ENCODE measurements around the gene TBRG4. TPM values are rescaled to one million over a fixed set of nuclear protein-coding genes. Genes with fewer than 3 reads are reported as not detected.
"Not testable (repeated sequence)": the region's sequence is repeated elsewhere in the genome, so short reads cannot be mapped to it uniquely, and the experiment has no call there.

The TBRG4 gene
- total RNA-seq, 1 donor from 2014 or later: 82.2 TPM

DNA sequence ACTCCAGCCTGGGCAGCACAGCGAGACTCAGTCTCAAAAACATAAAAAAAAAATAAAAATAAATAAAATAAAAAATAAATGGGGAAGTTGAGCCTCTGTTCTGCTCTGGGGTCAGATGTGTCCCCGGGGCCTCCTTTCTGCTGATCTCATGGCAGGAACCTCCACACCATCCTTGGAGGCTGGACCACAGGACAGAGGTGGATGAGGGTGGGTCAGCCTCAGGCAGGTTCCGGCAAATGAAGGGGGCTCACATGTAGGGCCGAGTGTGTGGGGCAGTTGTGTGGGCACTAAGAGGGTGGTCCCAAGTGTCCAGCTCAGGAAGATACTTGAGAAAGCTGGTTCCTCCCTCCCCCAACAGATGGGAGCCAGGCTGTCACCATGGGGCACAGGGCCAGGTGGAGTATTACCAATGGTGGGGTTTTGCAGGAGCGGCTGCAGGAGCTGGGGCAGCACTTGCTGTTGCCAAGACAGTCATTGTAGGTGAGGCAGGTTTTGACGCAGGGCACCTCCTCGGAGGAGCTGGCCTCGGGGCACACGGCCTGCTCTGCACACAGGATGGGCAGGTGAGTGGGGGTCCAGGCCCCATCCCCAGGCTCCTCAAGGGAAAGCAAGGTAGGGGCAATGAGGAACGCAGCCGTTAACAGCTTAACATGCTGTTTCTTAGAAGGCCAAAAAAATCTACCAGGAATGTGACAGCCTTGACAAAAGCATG is 13.9 kb upstream of the TBRG4 start:
- ATAC-seq (ENCODE audit: poor library complexity) (no peak), DNase-seq (no peak)
- intact Hi-C loops (cut with DNase I): no loop called here

DNA sequence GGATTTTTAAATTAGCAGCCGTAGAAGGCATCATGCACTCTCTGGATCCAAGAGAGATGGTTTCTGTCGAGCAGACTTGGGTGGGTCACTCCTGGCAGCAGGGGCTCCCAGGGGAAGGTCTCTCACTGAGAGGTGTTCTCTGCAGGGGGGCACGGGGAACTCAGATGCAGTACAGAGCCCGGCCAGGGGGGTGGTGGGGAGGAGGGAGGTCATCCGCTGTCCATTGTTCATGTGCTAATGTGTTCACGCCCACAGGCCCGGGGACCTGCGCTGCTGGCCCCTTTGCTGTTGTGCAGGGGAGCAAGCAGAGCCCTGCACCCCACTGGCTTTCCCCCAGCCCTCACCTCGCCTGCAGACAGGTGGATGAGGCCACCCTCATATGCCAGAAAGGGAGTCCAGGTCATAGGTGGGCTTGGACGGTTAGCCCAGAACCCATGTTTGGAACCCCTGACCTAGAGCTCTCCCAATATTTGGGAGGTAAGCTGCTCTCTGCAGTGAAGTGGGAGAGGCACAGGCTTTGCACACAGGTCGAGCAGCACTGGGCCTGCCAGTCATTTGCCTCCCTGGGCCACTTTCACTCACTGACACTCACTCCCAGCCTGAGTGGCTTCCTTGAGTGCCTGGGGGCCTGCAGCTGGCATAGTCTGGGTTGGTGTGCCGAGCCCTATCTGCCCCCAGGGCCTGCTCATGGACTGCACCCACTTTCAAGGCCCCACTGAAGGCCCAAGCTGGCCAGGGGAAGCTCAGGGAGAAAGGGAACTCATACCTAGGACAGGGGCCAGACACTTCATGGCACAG is 12.6 kb upstream of the TBRG4 start:
- DNase-seq (no peak), ATAC-seq (ENCODE audit: poor library complexity) (no peak)
- intact Hi-C loops (cut with DNase I): loop anchor here (5.0 kb wide), 1 partner anchor 157 kb away; no protein-coding TSS in a partner anchor

DNA sequence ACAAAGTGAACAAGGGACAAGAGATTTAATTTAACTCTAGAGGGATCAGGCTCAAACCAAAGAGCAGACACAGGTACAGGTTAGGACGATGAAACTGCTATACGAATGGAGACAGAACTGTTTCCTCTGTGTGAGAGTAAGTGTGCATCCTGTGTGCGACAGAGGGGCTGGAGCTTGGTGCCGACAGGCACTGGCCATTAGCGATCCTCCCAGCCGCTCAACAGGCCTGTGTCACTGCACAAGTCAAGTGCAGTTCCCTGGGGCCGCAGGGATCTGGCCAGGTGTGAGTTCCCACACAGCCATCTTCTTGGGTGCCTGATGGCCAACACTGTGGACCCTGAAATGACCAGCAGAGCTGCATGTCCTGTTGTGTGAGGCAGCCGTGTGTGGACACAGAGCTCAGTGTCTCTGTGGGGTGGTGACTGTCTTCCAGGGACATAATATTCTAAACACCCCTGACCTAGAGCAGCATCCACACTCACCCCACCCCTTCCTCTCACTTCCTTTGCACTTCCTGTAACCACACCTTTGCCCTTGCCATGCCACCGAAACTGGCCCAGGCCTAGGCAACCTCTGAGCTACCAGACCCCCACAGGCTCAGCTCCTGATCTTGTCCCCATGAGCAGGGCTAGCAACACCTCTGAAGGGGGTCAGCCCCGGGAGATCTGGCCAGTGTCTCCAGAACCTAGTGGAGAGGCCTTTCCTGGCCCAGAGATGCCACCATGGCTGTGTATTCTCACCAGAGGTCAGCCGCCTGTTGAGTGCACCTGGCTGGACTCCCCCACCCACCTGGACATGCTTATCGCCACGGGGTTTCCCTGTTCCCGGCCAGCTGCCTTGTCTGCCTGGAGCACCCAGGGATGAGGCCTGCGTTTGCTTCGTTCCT is 11.7 kb upstream of the TBRG4 start:
- intact Hi-C loops (cut with DNase I): loop anchor here (5.0 kb wide), 1 partner anchor 156 kb away; no protein-coding TSS in a partner anchor
- no peak for ATAC-seq (ENCODE audit: poor library complexity)
- DNase-seq: no peak

DNA sequence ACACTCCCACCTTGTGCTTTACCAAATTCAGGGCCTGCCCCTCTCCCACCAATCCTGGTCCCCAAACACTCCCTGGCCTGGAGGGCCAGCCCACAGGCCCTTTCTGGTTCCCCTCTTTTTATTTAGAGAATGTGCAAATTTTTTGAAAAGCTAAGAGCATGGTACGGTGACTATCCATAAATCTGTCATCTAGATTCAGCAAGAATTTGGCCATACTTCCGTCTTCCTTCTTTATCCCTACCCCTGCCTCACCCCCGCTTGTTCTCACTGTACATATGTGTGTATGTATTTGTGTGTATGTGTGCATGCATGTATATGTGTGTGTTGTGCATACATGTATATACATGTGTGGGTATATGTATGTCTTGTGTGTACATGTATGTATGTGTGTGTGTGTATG is 8.1 kb upstream of the TBRG4 start:
- DNase-seq (no peak), ATAC-seq (ENCODE audit: poor library complexity) (no peak)
- intact Hi-C loops (cut with DNase I): no loop called here

DNA sequence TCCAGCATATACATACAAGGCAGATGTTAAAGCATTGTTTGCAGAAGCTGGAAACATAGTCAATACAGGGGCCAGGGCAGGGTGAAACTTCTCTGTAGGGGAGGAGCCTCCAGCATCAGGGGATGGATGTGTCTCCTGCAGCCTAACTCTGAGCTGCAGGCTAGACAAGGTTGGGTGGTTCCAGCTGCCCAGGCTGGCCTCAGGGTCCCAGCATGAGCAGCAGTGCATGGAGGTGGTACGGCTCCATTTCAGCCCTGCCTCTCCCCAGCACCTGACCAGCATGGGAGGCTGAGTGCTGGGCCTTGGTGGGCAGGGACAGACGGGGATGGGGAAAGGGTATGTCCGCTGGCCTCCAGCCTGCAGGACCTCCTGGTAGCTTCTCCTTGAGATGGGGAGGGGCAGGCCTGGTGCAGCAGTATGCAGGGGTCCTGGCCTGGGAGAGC is 7.4 kb upstream of the TBRG4 start:
- ATAC-seq (ENCODE audit: poor library complexity): no peak
- intact Hi-C loops (cut with DNase I): no loop called here

DNA sequence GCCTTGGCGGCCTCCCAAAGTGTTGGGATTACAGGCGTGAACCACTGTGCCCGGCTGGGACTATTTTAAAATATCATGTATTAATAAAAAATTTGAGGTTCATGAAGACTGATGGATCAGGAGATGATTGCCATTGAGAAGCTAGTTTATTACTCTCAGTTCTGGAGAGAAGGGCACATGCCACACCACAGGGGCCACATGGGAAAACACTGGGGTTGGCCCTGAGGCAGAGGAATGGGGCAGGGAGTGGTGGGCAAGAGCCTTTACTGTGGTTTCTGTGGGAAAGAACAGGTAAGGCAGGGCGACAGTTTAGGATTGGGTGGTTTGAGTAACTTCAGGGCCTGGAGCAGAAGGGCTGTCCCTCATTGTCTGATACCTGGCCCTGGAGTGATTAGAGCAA is 6.8 kb upstream of the TBRG4 start:
- intact Hi-C loops (cut with DNase I): no loop called here
- DNase-seq: no peak
- no peak for ATAC-seq (ENCODE audit: poor library complexity)

More for the DNA sequence above, 7.4 kb upstream of the TBRG4 start:
- DNase-seq: no peak

DNA sequence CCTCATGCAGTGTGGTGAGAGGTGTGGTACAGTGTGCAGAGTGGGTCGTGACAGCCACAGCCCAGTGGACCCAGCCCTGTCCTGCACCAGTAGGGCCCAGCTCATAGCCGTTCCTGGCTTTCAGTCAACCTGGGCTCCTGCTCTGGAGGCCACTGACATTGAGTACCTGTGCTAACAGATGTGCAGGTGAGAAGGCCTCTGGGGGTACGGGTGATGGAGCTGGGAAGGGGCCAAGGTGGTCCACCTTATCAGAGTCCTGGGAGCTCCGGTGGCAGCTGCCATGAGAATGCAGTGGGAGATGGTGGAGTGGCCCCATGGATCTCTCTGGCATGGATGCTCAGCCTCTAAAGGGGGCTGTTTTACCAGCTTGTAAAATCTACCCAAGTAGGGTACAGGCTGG is 6.1 kb upstream of the TBRG4 start:
- ATAC-seq (ENCODE audit: poor library complexity): no peak
- intact Hi-C loops (cut with DNase I): no loop called here
- no peak for DNase-seq

DNA sequence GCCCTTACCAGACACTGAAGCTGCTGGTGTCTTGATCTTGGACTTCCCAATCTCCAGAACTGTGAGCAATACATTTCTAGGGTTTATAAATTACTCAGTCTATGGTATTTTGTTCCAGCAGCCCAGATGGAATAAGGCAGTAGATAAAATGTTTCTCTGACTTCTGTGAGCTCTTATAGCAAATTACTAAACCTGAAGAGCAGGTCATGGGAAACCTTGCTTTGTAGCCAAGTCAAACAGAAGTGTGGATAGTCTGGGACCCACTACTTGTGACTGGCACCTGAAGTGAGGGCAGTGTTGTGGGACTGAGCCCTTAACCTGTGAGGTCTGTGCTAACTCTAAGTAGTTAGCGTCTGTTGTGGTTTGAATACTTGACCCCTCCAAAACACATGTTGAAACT is 4.6 kb upstream of the TBRG4 start:
- no peak for DNase-seq
- intact Hi-C loops (cut with DNase I): no loop called here
- ATAC-seq (ENCODE audit: poor library complexity): no peak

DNA sequence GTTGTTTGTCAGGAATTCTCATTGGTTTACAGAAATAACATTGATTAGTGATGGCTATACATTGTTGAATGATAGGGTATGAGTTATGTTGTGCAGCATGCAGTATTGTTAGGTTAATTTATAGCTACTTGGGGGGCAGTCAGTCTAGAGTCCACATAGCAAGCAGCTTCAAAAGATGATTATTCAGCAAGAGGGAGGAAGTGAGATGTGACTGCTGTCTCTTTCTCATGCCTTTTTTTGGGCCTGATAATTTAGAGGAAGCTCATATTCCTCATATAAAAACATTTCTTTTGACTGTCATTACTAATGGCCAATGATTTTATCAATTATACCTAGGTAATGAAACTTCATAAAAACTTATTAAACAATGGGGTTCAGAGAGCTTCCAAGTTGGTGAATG is 3.4 kb upstream of the TBRG4 start:
- intact Hi-C loops (cut with DNase I): no loop called here
- ATAC-seq (ENCODE audit: poor library complexity): no peak
- DNase-seq: no peak

DNA sequence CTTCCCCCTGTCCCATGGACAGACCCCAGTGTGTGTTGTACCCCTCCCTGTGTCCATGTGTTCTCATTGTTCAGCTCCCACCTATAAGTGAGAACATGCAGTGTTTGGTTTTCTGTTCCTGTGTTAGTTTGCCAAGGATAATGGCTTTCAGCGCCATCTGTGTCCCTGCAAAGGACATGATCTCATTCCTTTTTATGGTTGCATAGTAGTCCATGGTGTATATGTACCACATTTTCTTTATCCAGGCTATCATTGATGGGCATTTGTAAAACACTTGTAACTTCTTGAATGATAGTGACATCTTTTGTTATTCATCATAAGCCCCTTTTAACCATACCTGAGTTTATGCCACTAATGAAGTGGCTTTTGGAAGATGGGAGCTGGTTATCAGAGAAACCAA is 2.8 kb upstream of the TBRG4 start:
- intact Hi-C loops (cut with DNase I); DNase-seq; ATAC-seq (ENCODE audit: poor library complexity): not testable (repeated sequence)

DNA sequence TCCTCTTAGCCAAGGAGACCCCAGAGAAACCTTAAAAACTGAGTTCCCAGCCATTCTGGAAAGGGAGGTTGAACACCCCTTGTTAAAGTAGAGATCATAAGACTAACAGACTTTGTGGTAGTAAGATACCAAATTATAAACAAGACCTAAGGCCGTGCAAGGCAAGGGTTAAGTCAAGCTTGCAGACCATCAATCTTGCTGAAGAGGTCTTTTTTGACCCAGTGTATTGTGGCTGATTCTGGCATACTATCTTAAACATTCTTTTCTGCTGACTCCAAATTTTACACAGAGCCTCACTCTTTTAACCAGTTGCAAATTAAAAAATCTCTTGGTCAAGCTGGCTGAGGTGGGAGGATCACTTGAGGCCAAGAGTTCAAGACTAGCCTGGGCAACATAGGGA is 1.2 kb upstream of the TBRG4 start:
- no peak for ATAC-seq (ENCODE audit: poor library complexity)
- no peak for DNase-seq
- intact Hi-C loops (cut with DNase I): no loop called here

DNA sequence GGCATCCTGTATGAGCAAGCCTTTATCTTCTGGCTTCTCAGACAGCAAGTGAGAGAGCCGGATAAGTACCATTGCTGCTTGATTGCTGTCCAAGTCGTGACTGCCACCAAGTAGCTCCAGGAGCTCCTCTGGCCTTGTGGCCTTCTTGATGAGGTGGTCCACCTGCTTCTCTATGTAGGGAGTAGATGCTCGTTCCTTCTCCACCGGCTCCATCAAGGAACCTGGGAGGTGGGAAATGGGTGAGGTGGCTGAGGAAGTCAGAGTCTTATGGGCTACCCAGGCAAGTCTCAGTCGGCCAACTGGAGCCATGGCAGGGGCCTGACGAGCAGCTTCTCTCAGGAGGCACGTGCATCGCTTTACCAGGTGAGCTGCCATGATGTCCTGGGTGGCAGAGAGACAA is 2.6 kb downstream of the TBRG4 start:
- DNase-seq (peak; percentile 21), ATAC-seq (ENCODE audit: poor library complexity) (no peak)
- intact Hi-C loops (cut with DNase I): loop anchor here (5.0 kb wide), 1 partner anchor 107 kb away; the partner anchor contains the start of gene CCM2

DNA sequence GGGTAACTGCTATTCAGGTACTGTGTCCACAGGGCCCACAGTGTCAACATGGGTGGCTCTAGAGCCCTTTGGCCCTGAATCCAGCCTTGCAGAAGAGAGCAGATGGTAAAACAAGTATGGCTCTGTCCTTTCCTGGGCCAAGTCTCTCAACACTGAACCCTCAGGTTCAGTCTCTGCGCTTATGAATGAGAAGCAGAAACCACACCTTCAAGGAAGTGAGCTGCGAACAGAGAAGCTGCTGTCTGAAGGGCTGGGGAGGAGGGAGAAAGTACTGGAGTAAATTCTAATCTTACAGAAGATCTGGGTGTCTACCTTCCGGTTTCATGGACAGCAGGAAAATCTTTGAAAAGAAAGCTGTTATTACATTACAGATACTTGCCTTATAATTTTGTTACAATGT is 4.1 kb downstream of the TBRG4 start:
- ATAC-seq (ENCODE audit: poor library complexity) (no peak), DNase-seq (no peak)
- intact Hi-C loops (cut with DNase I): loop anchor here (5.0 kb wide), 1 partner anchor 105 kb away; the partner anchor contains the start of gene CCM2

DNA sequence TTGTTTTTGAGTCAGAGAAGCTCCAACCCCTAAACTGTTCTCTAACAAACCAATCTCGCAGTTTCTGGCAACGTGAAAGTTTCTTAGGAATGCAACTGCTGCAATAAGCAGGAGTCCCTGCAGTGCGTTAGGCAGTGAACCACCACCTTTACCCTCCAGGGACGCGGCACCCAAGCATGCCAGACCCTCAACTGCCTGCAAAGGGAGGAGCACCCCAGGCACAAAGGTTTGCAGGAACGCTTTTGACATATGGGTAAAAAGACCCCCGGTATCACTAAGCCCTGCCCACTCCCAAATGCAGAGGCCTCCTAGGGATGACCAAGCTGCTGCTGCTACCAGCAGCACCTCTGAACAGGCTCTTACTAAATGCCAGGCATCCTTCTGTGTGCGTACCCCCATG is 4.7 kb downstream of the TBRG4 start:
- intact Hi-C loops (cut with DNase I): loop anchor here (5.0 kb wide), 1 partner anchor 105 kb away; the partner anchor contains the start of gene CCM2

DNA sequence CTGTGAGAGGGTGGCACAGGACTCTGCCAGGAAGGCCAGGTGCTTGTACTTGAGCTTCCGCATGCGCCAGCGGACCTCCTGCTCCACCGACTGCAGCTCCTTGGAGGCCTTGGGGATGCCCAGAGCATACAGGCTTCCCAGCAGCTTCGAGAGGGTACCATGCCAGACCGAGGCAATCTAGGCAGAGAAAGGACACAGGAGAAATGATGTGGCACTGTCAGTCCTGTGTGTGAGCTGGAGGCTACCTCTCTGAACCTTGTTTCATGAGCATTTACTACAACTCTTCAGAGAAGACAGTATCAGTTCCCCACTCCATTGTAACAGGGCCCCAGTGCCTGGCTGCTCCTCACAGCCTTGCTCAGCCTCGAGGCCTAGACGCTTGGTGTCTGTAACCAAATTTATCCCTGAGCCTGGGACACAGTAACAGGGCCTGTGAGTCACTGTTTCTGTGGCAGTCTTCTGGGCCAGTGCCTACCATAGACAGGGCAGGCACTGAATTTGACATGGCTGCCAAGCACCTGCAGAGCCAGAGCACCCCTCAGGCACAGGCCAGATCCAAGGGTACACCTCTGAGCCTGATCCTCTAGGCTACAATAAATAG is 5.8 kb downstream of the TBRG4 start:
- intact Hi-C loops (cut with DNase I): loop anchor here (5.0 kb wide), 1 partner anchor 103 kb away; the partner anchor contains the start of gene CCM2
- ATAC-seq (ENCODE audit: poor library complexity): no peak
- no peak for DNase-seq

More for the DNA sequence above, 4.7 kb downstream of the TBRG4 start:
- DNase-seq (no peak), ATAC-seq (ENCODE audit: poor library complexity) (no peak)

DNA sequence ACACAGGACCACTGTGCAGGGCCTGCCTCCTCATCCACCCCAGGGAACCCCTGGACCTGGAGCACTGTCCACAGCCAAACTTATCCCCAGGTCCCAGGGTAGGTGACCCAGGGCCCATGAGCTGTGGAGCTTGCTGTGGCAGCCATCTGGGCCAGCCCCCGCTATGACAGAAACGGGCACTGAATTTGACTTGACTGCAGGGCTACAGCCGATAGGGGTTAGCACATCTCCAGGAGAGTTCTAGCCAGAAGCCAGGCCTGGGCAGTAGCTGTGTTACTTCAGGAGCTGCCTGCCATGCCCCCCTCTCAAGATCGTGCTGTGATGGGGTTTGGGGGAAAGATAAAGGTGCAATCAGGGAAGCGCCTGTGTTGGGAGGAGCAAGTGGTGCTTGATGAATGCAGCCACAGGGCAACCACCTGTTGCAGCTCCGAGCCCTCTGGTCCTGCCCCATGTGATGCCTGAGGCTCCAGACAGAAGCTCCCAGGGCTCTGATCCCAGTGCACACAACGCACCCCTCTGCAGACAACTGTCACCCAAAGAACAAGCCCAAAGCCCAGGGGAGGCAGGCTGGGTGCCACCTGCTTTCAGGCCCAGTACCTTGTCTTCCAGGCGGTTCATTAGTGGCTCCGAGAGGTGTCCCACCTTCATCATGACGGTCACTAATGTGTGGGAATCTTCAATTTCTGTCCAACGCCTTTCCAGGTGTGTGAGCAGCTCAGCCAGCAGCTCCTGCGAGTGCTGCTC is 6.5 kb downstream of the TBRG4 start:
- ATAC-seq (ENCODE audit: poor library complexity) (no peak), DNase-seq (no peak)
- intact Hi-C loops (cut with DNase I): loop anchor here (5.0 kb wide), 1 partner anchor 103 kb away; the partner anchor contains the start of gene CCM2

DNA sequence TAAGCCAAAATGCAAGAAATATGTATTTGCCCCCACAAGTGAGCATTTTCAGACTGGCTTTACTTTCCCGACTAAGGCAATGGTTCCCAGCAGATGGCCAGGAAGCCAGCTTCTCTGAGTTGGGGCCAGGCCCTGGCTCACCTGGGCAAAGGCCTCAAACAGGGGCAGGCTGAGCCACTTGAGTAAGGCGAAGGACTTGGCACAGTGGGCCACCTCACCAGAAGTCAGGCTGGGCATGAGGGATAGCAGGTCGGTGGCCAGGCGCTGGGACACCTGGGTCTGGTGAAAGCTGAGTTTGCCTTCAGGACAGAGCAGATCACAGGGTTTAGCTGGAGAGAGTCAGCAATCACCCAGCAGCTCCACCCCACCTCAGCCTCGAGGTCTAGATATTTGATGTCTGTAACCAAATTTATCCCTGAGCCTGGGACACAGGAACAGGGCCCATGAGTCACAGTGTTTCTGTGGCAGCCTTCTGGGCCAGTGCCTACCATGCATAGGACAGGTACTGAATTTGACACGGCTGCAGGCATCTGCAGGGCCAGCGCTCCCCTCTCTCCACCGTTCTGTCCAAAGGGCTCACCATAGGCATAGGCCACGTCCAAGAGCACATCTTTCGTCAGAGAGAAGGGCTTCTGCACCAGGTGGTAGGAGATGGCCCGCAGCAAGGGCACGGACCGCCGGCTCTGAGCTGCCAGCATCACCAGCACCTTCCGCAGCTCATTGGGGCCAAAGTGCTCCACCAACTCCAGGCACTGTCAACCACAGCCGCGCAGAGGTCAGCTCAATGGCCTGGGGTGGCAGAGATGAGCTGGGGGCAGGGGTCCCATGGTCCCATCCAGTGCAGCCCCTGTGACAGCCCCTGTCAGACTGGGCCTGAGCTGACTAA is 7.3 kb downstream of the TBRG4 start:
- ATAC-seq (ENCODE audit: poor library complexity) (no peak), DNase-seq (peak; percentile 40)
- intact Hi-C loops (cut with DNase I): no loop called here

Data from Right ventricle myocardium superior (tissue), 1 donor.